GM12878 (cell line): Measurements from ENCODE around the gene ADAM23. TPM values are rescaled to one million over a fixed set of nuclear protein-coding genes. Genes with fewer than 3 reads are reported as not detected.

Experiments
- ATAC-seq: fragments of 200-7000 bp; cut with Tn5 transposase; 3 replicates; pipeline ENCODE4 v1.9.1; 2020; ENCODE audit warnings: mild to moderate bottlenecking, moderate library complexity
- BruUV-seq: library from RNA; stranded (reverse); fragments of 400-500 nt; replicated peaks from 2 replicates; lab custom pipeline; 2021; lab: Mats Ljungman, UMichigan
- CTCF ChIA-PET: fragments of 300-600 bp; sonication (Branson Sonifier 250); formaldehyde crosslinking; extraction: SDS; loops from one replicate; lab custom pipeline; 2021; ENCODE audit warnings: inconsistent platforms; lab: Yijun Ruan, JAX
- POLR2A ChIA-PET: fragments of 350-600 bp; formaldehyde crosslinking; extraction: SDS; loops from one replicate; lab custom pipeline; 2021; ENCODE audit warnings: inconsistent platforms; lab: Charles Lee
- RAD21 ChIA-PET: fragments of 300-600 bp; sonication (Branson Sonifier 250); formaldehyde crosslinking; loops from one replicate; lab custom pipeline; 2023; ENCODE audit warnings: antibody characterized with exemption; ENCODE audit not compliant: unreplicated experiment; lab: Charles Lee
- SMC1A ChIA-PET: fragments of 300-600 bp; sonication (Branson Sonifier 250); formaldehyde crosslinking; loops from one replicate; lab custom pipeline; 2023; ENCODE audit not compliant: unreplicated experiment, uncharacterized antibody; lab: Charles Lee
- DNase-seq: peaks from one replicate; pipeline ENCODE4 v3.0.0-alpha.2; 2011; ENCODE audit warnings: low read depth, low spot score
- FAIRE-seq: peaks from 3 replicates; lab custom pipeline; 2011; peaks lifted over from hg19 to GRCh38; lab: Jason Lieb, UNC
- H2AFZ ChIP-seq: 2 replicates; pipeline ENCODE4 v1.6.0; 2011; ENCODE audit warnings: low read depth, low read length, control low read depth; ENCODE audit not compliant: control insufficient read depth
- H3K27ac ChIP-seq: 2 replicates; pipeline ENCODE4 v1.5.1; 2011; ENCODE audit warnings: control low read depth; ENCODE audit not compliant: control insufficient read depth, insufficient read depth
- H3K27me3 ChIP-seq, 2 experiments: replicated peaks in 1 of 2; 2 replicates each; pipeline versions ENCODE4 v1.6.0 to v1.6.1; 2011; ENCODE audit warnings: low read length in 1 of 2; ENCODE audit not compliant: control insufficient read depth in 2 of 2, insufficient read depth in 2 of 2
- H3K36me3 ChIP-seq, 2 experiments: 2 replicates each; pipeline ENCODE4 v1.5.1; 2011; ENCODE audit warnings: low read length in 1 of 2; ENCODE audit not compliant: control insufficient read depth in 2 of 2, insufficient read depth in 2 of 2
- H3K4me1 ChIP-seq: 2 replicates; pipeline ENCODE4 v1.6.1; 2011; ENCODE audit warnings: mild to moderate bottlenecking, low read length, moderate library complexity, mixed read lengths; ENCODE audit not compliant: control insufficient read depth, insufficient read depth
- H3K4me2 ChIP-seq: 2 replicates; pipeline ENCODE4 v1.6.0; 2011; ENCODE audit warnings: control low read depth; ENCODE audit not compliant: control insufficient read depth, insufficient read depth
- H3K4me3 ChIP-seq: fragments of 200-600 bp; sonication (generic); 2 replicates; pipeline ENCODE4 v1.5.1; 2016
- H3K79me2 ChIP-seq: 2 replicates; pipeline ENCODE4 v1.6.0; 2011; ENCODE audit warnings: low read length; ENCODE audit not compliant: control insufficient read depth, insufficient read depth
- H3K9ac ChIP-seq: 2 replicates; pipeline ENCODE4 v1.8.0; 2011; ENCODE audit warnings: low read length, control low read depth, mixed read lengths; ENCODE audit not compliant: control insufficient read depth, insufficient read depth
- H3K9me3 ChIP-seq: replicated peaks from 3 replicates; pipeline ENCODE4 v1.5.1; 2011; ENCODE audit warnings: mild to moderate bottlenecking, low read length; ENCODE audit not compliant: control insufficient read depth, insufficient read depth
- H4K20me1 ChIP-seq: 2 replicates; pipeline ENCODE4 v1.6.0; 2011; ENCODE audit not compliant: control insufficient read depth, insufficient read depth
- ASH2L ChIP-seq: fragments of 300-600, 200-600 bp; sonication (generic); IDR thresholded peaks from 2 replicates; pipeline ENCODE4 v1.6.1; 2017; ENCODE audit warnings: low read depth, mild to moderate bottlenecking, borderline replicate concordance
- BACH1 ChIP-seq: fragments of 450-650 bp; IDR thresholded peaks from 2 replicates; pipeline ENCODE4 v1.6.1; 2017; ENCODE audit warnings: mild to moderate bottlenecking, borderline replicate concordance
- BRCA1 ChIP-seq: IDR thresholded peaks from 2 replicates; pipeline ENCODE4 v1.6.1; 2011; ENCODE audit warnings: low read depth, low read length, improper control_type of control experiment
- CUX1 ChIP-seq: IDR thresholded peaks from 2 replicates; pipeline ENCODE4 v1.6.1; 2012; ENCODE audit warnings: improper control_type of control experiment, low read depth, low read length; ENCODE audit not compliant: insufficient replicate concordance
- ESRRA ChIP-seq: IDR thresholded peaks from 2 replicates; pipeline ENCODE4 v1.6.1; 2012; ENCODE audit warnings: mild to moderate bottlenecking, low read length, improper control_type of control experiment
- HDAC6 ChIP-seq: fragments of 200-600 bp; sonication (generic); IDR thresholded peaks from one replicate; pipeline ENCODE4 v1.8.0; 2017; ENCODE audit warnings: antibody characterized with exemption; ENCODE audit not compliant: unreplicated experiment
- IKZF1 ChIP-seq: fragments of 450-650 bp; conservative IDR thresholded peaks from 2 replicates; pipeline ENCODE4 v1.6.1; 2017; ENCODE audit warnings: antibody characterized with exemption, mild to moderate bottlenecking
- IRF4 ChIP-seq: IDR thresholded peaks from 2 replicates; pipeline ENCODE4 v1.6.1; 2011; ENCODE audit warnings: low read depth, low read length
- KDM1A ChIP-seq: fragments of 200-600 bp; sonication (generic); IDR thresholded peaks from 2 replicates; pipeline ENCODE4 v1.6.1; 2016; ENCODE audit warnings: borderline replicate concordance
- MTA3 ChIP-seq: IDR thresholded peaks from 2 replicates; pipeline ENCODE4 v1.6.1; 2012; ENCODE audit warnings: low read length, inconsistent platforms, borderline replicate concordance
- NFYA ChIP-seq: IDR thresholded peaks from 2 replicates; pipeline ENCODE4 v1.6.1; 2011; ENCODE audit warnings: low read depth, mild to moderate bottlenecking, low read length, improper control_type of control experiment, borderline replicate concordance
- NR2F1 ChIP-seq: fragments of 450-650 bp; conservative IDR thresholded peaks from 2 replicates; pipeline ENCODE4 v1.6.1; 2017; ENCODE audit warnings: mild to moderate bottlenecking
- RAD21 ChIP-seq: IDR thresholded peaks from 2 replicates; pipeline ENCODE4 v1.6.1; 2011; ENCODE audit warnings: mild to moderate bottlenecking, low read depth, low read length, moderate library complexity; ENCODE audit not compliant: insufficient read depth
- RB1 ChIP-seq: fragments of 450-650 bp; formaldehyde crosslinking; IDR thresholded peaks from 2 replicates; pipeline ENCODE4 v1.6.1; 2017; ENCODE audit warnings: mild to moderate bottlenecking, borderline replicate concordance
- RUNX3 ChIP-seq: IDR thresholded peaks from 2 replicates; pipeline ENCODE4 v1.6.1; 2012; ENCODE audit warnings: low read length, inconsistent platforms
- STAT1 ChIP-seq: fragments of 450-650 bp; conservative IDR thresholded peaks from 2 replicates; pipeline ENCODE4 v1.6.1; 2014; ENCODE audit warnings: antibody characterized with exemption, mild to moderate bottlenecking
- USF1 ChIP-seq: IDR thresholded peaks from 2 replicates; pipeline ENCODE4 v1.6.1; 2011; ENCODE audit warnings: borderline replicate concordance, low read depth, mild to moderate bottlenecking, moderate library complexity, mixed read lengths, low read length; ENCODE audit not compliant: insufficient read depth; ENCODE audit errors: extremely low read length
- WRNIP1 ChIP-seq: IDR thresholded peaks from 2 replicates; pipeline ENCODE4 v1.6.1; 2011; ENCODE audit warnings: low read depth, low read length, improper control_type of control experiment, borderline replicate concordance
- ZNF622 ChIP-seq: fragments of 450-650 bp; IDR thresholded peaks from 2 replicates; pipeline ENCODE4 v1.6.1; 2017; ENCODE audit warnings: mild to moderate bottlenecking, inconsistent platforms
- WGBS: methylation state at CpG from one replicate; pipeline ENCODE4 v1.1.6; 2016; ENCODE audit warnings: low lambda C conversion rate; ENCODE audit not compliant: insufficient replicate concordance, insufficient coverage; ENCODE audit errors: missing lambda C conversion rate; 5-methylcytosine and 5-hydroxymethylcytosine counted together
- in situ Hi-C: fragments of 300-500 bp; cut with MboI; formaldehyde crosslinking; loops from 9 replicates; pipeline ENCODE4 v1.14.3; 2018; ENCODE audit warnings: mixed read lengths
- intact Hi-C: fragments of 100-400 bp; cut with micrococcal nuclease; formaldehyde crosslinking; loops from one replicate; pipeline ENCODE4 v1.14.2; 2022; ENCODE audit not compliant: unreplicated experiment
- polyA plus RNA-seq, 11 experiments: library from polyadenylated mRNA; depleted of rRNA in 4 of 11; unstranded in 6 of 11; stranded (reverse) in 5 of 11; fragments of >200 nt; fragmentation: Nextera tagmentation in 4 of 11; fragmentation: Illumina TruSeq in 1 of 11; extraction: Ambion mirVana in 4 of 11; extraction: Trizol in 1 of 11; gene quantifications; 1 replicate in 1 of 11; 2 replicates in 10 of 11; pipeline versions ENCODE4 v1.2.1 to v1.2.3, GENCODE V29; 2011 to 2016; ENCODE audit warnings: inconsistent platforms in 2 of 11, missing spikeins in 2 of 11, low read depth in 1 of 11
- total RNA-seq, 4 experiments: library from RNA; depleted of rRNA in 3 of 4; stranded (reverse); fragments of >200 nt in 3 of 4; fragmentation: Illumina TruSeq in 1 of 4; extraction: Trizol in 1 of 4; gene quantifications; 2 replicates each; pipeline versions ENCODE4 v1.2.1 to v1.2.3, GENCODE V29; 2013 to 2021

Gene ADAM23
- total and polyA plus RNA-seq, 10 of the 15 experiments (the other 5 are each of a cell fraction or from before 2014, with no cell fraction given): 5.7 to 41.8 (median 15.6) TPM

DNA sequence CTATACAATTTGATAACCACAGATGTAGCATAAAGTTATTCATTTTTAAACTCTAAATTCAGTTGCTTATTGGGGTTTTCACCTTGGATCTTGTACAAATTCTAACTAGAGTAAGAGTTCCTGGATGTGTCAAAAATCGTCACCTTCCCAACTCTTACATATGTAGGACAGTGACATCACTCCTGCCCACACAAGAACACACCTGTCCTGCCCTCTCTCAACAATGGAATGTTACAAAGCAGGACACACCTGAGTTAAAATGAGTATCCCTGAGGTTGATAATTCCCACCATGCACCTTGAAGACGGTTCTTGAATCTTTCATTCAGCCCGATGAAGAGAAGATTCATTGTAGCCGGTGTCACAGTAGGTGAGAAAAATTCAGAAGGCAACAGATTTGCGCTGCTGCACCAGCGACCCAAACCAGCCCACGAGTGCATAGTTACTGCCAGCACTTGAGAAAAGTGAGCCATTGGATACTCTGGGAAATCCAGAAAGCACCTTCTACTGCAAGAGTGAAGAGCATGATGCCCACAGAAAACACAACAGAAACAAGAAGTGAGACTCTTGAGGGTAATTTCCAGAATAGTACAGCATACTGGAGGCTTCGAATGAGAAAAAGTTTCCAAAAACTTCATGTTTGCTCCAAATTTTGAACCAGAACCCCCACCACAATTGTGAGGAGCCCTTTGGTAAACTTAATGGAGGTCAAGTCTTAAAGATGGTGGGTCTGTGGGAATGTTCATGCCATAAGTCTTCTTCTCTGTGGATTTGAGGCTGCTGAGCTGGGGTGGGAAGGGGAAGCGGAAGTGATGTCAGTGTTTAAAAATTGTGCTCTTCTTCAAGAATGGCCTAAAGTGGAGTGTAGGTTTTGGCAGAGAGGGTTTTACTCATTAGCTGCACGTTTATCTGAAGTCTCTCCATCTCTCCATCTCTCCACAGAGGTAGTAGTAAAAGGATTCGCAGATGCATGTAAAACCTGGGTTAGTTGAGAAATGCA, 34.7 kb upstream of the ADAM23 start:
- POLR2A ChIA-PET: no interaction called here
- BruUV-seq: no TSS peak
- intact Hi-C loops (no loop called here), in situ Hi-C loops (no loop called here)
- SMC1A ChIA-PET: interaction anchor here (0.7 kb wide), 1 partner anchor 64 kb away, joined by 4 read pairs; no protein-coding TSS in a partner anchor
- Histone ChIP-seq H3K36me3 (no peaks in the 10 kb centered on the region), H3K4me1 (peaks cover 12% of the 10 kb centered on the region), H3K9ac (no peak overlapping the region), H3K79me2 (no peaks in the 10 kb centered on the region), H3K9me3 (no peaks in the 10 kb centered on the region; the same call in 1 of the 3 replicates), H3K4me2 (peak overlapping the region; percentile 54), H3K27ac (peak overlapping the region; percentile 42; the same call in 1 of the 2 replicates), H3K4me3 (no peak overlapping the region), H4K20me1 (no peaks in the 10 kb centered on the region), H2AFZ (peak overlapping the region; percentile 72), H3K27me3 (no peaks in the 10 kb centered on the region)
- WGBS: 13% methylated on average over 11 of the region's 11 CpGs
- DNase-seq: peak; percentile 19
- no peak for FAIRE-seq
- peak; percentile 96 for ATAC-seq
- RAD21 ChIA-PET: no interaction called here
- CTCF ChIA-PET: no interaction called here
- no peak for TF ChIP-seq STAT1
- no peak for TF ChIP-seq RAD21
- TF ChIP-seq KDM1A: no peak
- TF ChIP-seq IRF4: 0 out of 2 replicates have a peak, but pooled peaks have one; percentile 46
- TF ChIP-seq BRCA1: no peak
- TF ChIP-seq IKZF1: 0 out of 2 replicates have a peak, but pooled peaks have one; percentile 16
- no peak for TF ChIP-seq NR2F1
- TF ChIP-seq RUNX3: peak; percentile 61
- TF ChIP-seq RB1: no peak
- no peak for TF ChIP-seq CUX1
- TF ChIP-seq WRNIP1: no peak
- no peak for TF ChIP-seq USF1
- TF ChIP-seq ASH2L: no peak
- TF ChIP-seq MTA3: no peak
- TF ChIP-seq ZNF622: no peak
- no peak for TF ChIP-seq HDAC6
- TF ChIP-seq NFYA: no peak
- no peak for TF ChIP-seq BACH1
- no peak for TF ChIP-seq ESRRA
